Left renal cortex interstitium (tissue), 4 donors: ENCODE data around the gene KCTD1. TPM values are rescaled to one million over a fixed set of nuclear protein-coding genes. Genes with fewer than 3 reads are reported as not detected.

Experiments
- DNase-seq, 4 donors: peaks; one replicate each; pipeline ENCODE4 v3.0.0-alpha.2; 2013; ENCODE audit warnings: low read depth in 4 of 4, low spot score in 2 of 4, missing footprints in 1 of 4
- polyA plus RNA-seq, 4 donors: library from polyadenylated mRNA; unstranded; fragments of 120-200 nt; gene quantifications; one replicate each; pipeline ENCODE4 v1.2.1, GENCODE V29; 2013; ENCODE audit not compliant: insufficient read length in 4 of 4

KCTD1 gene
- polyA plus RNA-seq, 4 donors: 67.0 to 74.4 (median 70.9) TPM

GRCh38 chr18:26489191-26489590, 59.2 kb downstream of the KCTD1 start:
- DNase-seq: no peak

GRCh38 chr18:26488417-26489009, 59.8 kb downstream of the KCTD1 start:
- DNase-seq: no peak

GRCh38 chr18:26487437-26487836, 60.9 kb downstream of the KCTD1 start:
- DNase-seq: no peak

- DNase-seq: no peak
These were observed 64.7 kb downstream of the KCTD1 start for GRCh38 chr18:26483633-26484032.

GRCh38 chr18:26482569-26482968, 65.8 kb downstream of the KCTD1 start:
- no peak for DNase-seq

- DNase-seq: no peak
These were observed 67.2 kb downstream of the KCTD1 start for GRCh38 chr18:26480897-26481795.

GRCh38 chr18:26479681-26480079, 68.7 kb downstream of the KCTD1 start:
- DNase-seq: peak in 3 of 4 donors; percentile 18 to 46 (median 41)

GRCh38 chr18:26479065-26479680, 69.2 kb downstream of the KCTD1 start:
- DNase-seq: no peak

GRCh38 chr18:26477828-26478466, 70.4 kb downstream of the KCTD1 start:
- no peak for DNase-seq

GRCh38 chr18:26476697-26477096, 71.7 kb downstream of the KCTD1 start:
- no peak for DNase-seq

GRCh38 chr18:26474542-26474941, 73.8 kb downstream of the KCTD1 start:
- DNase-seq: no peak

GRCh38 chr18:26473672-26474071, 74.7 kb downstream of the KCTD1 start:
- DNase-seq: no peak

GRCh38 chr18:26471826-26472225, 76.5 kb downstream of the KCTD1 start:
- no peak for DNase-seq

- no peak for DNase-seq
These were observed 77.3 kb downstream of the KCTD1 start for GRCh38 chr18:26471027-26471426.

GRCh38 chr18:26470011-26470637, 78.2 kb downstream of the KCTD1 start:
- DNase-seq: no peak

GRCh38 chr18:26468931-26469340, 79.4 kb downstream of the KCTD1 start:
- DNase-seq: peak in 1 of 4 donors; percentile 63

GRCh38 chr18:26466026-26466425, 82.3 kb downstream of the KCTD1 start:
- no peak for DNase-seq

- DNase-seq: no peak
These were observed 82.9 kb downstream of the KCTD1 start for GRCh38 chr18:26465431-26465830.

- DNase-seq: no peak
These were observed 84.0 kb downstream of the KCTD1 start for GRCh38 chr18:26464128-26465011.

GRCh38 chr18:26462355-26462754, 86.0 kb downstream of the KCTD1 start:
- no peak for DNase-seq
